Cerebellar nuclear complex (tissue), 1 donor: ENCODE data around the gene NR4A1.

Source experiments
- DNase-seq, 2 experiments: peaks; one replicate each; lab custom pipeline; 2025; lab: John Stamatoyannopoulos, UW

Gene NR4A1

GRCh38 chr12:52079576-52080402, 28.5 kb downstream of the NR4A1 start, which contains the start of gene SMIM41:
Gene SMIM41 (plus strand): TSS chr12:52079704. CDS start chr12:52079780, 76 bp downstream.
- no peak for DNase-seq

DNA sequence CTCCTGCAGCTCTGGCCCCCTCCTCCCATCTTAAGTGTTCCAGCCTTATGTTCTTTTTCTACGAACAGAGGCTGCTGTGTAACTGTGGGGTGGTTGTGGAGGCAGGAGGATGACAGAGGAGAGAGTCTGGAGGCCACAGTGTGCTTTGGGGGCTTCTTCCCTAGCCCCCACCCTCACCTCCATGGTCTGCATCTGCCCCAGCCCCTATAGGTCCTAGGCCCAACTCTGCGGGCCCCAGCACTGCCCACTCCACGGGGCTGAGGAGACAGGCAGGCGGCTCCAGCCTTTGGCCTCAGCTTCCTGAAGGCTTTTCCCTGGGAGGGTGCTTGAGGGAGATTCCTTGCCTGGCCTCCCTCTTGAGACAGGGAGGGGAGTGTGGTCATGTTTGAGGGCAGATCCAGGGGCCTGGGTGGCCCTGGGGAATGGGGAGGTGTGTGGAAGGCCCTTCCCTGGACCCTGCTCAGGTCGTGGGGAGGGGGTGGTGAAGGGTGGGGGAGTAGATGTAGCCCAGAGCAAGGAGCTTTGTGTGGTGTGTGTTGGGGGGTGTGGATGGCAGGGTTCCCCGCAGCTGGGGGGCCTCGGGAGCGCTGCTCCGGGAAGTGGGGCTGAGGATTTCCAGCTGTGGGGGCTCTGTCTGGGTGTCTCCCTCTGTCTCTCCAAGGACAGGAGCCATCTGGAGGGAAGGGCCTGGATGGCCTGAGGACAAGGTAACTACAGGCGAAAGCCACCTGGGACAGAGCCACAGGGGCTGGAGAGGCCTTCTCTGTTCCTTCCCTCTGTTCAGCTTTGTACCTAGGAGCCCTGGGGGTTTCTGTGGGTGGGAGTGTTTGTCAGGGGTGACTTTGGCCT, 29.4 kb downstream of the NR4A1 start:
- DNase-seq: no peak

DNA sequence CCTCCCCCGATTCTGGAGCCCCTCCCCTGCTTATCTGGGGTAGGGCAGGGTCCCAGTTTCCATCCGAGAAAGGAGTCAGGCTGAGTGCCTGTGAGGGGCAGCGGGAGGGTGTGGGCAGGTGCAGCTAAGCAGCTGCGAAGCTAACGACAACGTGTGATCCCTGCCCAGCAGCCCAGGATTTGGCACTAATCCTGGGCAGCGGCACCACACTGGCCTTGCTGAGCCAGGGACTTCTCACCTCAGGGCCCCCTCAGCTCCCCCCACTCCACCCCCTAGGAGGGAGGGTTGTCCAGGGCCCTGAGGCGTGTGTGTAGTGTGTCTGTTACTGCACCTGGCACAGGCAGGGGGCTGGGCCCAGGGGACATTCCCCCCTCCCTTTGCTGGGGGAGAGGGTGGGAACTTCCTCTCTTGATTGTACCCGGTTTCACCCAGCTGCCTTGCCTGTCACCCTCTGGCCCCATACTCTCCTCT, 30.1 kb downstream of the NR4A1 start:
- DNase-seq: no peak

GRCh38 chr12:52082026-52082668, 30.9 kb downstream of the NR4A1 start:
- no peak for DNase-seq

- no peak for DNase-seq
Measured at GRCh38 chr12:52082669-52082987, 31.4 kb downstream of the NR4A1 start.

- peak in 1 of 2 experiments; percentile 15 for DNase-seq
Measured at GRCh38 chr12:52082988-52083637, 31.9 kb downstream of the NR4A1 start.

DNA sequence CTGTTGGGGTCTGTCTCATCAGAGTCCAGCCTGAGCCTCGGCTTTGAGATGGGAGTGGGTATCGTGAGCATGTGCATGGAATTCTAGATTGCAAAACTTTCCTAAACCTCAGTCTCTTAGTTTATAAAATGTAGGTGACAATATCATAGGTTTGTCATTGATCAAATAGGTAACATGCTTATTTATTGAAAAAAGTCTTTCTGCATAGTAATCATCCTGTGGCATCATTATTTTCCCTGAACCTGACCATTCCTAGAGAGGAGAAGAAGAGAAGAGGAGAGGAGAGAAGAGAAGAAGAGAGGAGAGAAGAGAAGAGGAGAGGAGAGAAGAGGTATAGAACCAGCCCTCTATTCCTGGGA, 32.4 kb downstream of the NR4A1 start:
- DNase-seq: no peak

GRCh38 chr12:52084491-52085231, 33.4 kb downstream of the NR4A1 start:
- DNase-seq: no peak

DNA sequence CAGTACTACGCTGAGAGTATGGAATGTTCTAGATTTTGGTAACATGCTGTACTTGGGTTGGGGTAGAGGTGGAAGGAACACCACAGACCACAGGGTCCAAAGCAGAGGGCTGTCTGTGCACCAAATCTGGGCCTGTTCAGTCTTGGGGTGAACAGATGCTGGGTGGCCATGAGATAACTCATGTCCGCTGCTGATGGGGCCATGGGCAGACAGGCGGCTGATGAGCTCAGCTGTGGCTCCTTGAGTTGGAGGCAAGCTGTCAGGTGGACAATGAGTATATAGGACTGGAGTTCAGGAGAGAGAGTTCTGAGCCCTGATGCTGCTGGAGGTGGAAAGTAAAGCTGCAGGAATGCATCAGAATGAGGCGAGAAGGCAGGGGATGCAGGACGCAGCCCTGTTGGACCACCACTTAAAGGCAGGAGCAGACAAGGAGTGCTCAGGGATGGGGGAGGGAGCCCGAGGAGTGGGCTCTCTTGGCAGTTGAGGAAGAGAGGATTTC, 34.5 kb downstream of the NR4A1 start:
- DNase-seq: no peak

DNA sequence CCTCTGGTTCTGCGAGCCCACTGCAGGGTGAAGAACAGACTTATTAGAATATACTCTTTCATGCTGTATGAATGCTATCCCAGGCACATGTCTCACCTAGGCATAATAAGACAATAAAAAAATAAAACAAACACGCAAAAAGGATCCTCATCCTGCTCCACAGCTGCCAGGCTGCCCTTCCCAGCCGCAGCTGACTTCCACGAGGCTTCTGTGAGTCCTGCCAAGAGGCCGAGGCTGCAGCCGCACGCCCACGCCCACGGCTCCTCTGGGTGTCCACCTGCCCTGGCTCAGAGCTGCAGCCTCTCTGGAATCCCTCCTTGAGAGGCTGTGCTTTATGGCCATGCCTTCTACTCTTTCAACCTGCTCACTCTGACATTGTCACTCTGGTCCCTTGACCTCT, 35.1 kb downstream of the NR4A1 start:
- DNase-seq: no peak

DNA sequence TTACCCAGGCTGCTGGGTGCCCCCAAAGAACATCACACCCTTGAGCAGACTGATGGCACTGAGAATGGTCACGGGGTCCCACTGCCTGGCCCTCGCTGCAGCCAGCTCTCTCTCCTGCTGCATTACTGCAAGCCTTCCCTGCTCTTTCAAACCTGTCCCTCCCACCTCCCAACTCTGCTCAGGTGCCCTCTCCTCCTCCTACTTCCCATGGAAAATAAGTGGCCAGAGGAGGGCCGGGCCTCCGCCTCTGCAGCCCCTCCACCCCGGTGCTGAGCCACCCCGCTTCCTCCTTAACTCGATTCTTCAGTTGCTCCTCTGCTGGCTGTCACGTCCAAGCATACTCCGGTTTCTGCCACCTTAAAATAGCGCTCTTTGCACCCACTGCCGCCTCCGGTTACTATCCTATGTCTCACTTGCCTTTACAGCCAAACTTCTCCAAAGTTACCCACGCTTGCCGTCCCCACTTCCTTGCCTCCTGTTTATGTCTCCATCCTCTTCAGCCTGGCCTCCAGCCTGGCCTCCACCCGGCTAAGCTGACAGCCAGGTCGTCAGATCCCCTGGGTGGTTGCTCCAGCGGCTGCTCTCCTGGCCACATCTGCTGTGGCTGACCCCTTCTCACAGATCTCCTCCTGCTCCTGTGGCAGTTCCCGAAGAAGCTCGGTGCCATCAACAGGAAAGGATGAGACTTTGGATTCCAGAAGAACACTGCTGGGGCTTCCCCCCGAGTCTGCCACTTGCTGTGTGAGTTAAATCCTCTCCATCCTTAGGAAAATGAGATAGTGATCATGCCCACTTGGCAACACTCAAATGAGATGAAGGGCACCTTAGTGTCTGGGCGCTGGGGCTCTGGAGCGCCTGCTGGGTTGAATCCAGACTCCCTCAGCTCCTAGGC, 35.9 kb downstream of the NR4A1 start:
- DNase-seq: no peak

- no peak for DNase-seq
Measured at GRCh38 chr12:52087961-52088820, 36.9 kb downstream of the NR4A1 start.

GRCh38 chr12:52089491-52089890, 38.2 kb downstream of the NR4A1 start:
- no peak for DNase-seq

- no peak for DNase-seq
Measured at GRCh38 chr12:52090291-52090690, 39.0 kb downstream of the NR4A1 start.

- DNase-seq: no peak
Measured at GRCh38 chr12:52091061-52091460, 39.8 kb downstream of the NR4A1 start.

GRCh38 chr12:52091869-52092268, 40.6 kb downstream of the NR4A1 start:
- DNase-seq: no peak

DNA sequence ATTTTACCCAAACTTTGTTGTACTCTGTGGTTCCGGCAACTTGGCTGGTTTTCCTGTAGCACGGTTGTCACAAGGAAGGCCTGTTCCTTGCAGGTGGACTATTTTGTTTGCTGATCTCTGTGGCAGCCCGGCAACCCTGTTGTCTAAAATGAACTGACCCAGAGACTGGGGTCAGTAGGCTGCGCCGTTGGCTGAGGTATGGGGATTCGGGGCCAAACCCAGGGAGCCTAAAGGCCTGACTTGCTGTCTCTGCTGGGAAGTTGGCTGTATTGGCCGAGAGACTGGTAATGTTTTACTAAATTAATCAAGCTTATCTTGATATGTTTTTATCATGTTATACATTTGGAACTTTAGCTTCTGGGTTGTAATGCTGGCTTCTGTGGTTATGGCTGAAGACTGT, 42.1 kb downstream of the NR4A1 start:
- no peak for DNase-seq

- no peak for DNase-seq
Measured at GRCh38 chr12:52096332-52097044, 45.2 kb downstream of the NR4A1 start.
